KMS-11 (cell line): ENCODE measurements around the gene SLC16A1.
"Not testable (repeated sequence)": the region's sequence is repeated elsewhere in the genome, so short reads cannot be mapped to it uniquely, and the experiment has no call there.

Source experiments
- H2AFZ ChIP-seq: fragments of 200-600 bp; sonication (generic); 2 replicates; pipeline ENCODE4 v1.6.1; 2016; ENCODE audit warnings: antibody characterized with exemption, mixed run types, low read depth
- H3K27ac ChIP-seq: fragments of 200-600 bp; sonication (generic); 2 replicates; pipeline ENCODE4 v1.6.1; 2016; ENCODE audit warnings: mild to moderate bottlenecking, mixed run types
- H3K27me3 ChIP-seq: fragments of 200-600 bp; sonication (generic); 2 replicates; pipeline ENCODE4 v1.6.1; 2017; ENCODE audit warnings: mild to moderate bottlenecking, low read depth, mixed run types, moderate library complexity; ENCODE audit not compliant: insufficient read depth
- H3K36me3 ChIP-seq: fragments of 200-600 bp; sonication (generic); 2 replicates; pipeline ENCODE4 v1.6.1; 2017; ENCODE audit warnings: mild to moderate bottlenecking, mixed run types; ENCODE audit not compliant: insufficient read depth
- H3K4me1 ChIP-seq: fragments of 200-600 bp; sonication (generic); 2 replicates; pipeline ENCODE4 v1.6.1; 2016; ENCODE audit warnings: mild to moderate bottlenecking, low read depth, mixed run types; ENCODE audit not compliant: poor library complexity, severe bottlenecking
- H3K4me2 ChIP-seq: fragments of 200-600 bp; sonication (generic); 2 replicates; pipeline ENCODE4 v1.7.0; 2016; ENCODE audit warnings: mild to moderate bottlenecking, mixed run types
- H3K4me3 ChIP-seq: fragments of 200-600 bp; sonication (generic); IDR thresholded peaks from 2 replicates; pipeline ENCODE4 v1.6.1; 2017; ENCODE audit warnings: low read depth, low read length, mixed read lengths; ENCODE audit not compliant: insufficient read depth
- H3K79me2 ChIP-seq: fragments of 200-600 bp; sonication (generic); 2 replicates; pipeline ENCODE4 v1.6.1; 2016; ENCODE audit warnings: low read depth, mixed run types; ENCODE audit not compliant: insufficient read depth
- H3K9ac ChIP-seq: fragments of 200-600 bp; sonication (generic); 2 replicates; pipeline ENCODE4 v1.6.1; 2016; ENCODE audit warnings: mild to moderate bottlenecking, mixed run types
- H4K20me1 ChIP-seq: fragments of 200-600 bp; sonication (generic); 2 replicates; pipeline ENCODE4 v1.6.1; 2016; ENCODE audit warnings: mild to moderate bottlenecking, mixed run types; ENCODE audit not compliant: insufficient read depth
- TF ChIP-seq, protein P1 (sequence below): fragments of 200-600 bp; sonication (generic); conservative IDR thresholded peaks from 2 replicates; pipeline ENCODE4 v1.6.1; 2017; ENCODE audit warnings: low read depth, mild to moderate bottlenecking, antibody characterized with exemption, low read length, moderate library complexity, mixed read lengths

SLC16A1 gene

DNA sequence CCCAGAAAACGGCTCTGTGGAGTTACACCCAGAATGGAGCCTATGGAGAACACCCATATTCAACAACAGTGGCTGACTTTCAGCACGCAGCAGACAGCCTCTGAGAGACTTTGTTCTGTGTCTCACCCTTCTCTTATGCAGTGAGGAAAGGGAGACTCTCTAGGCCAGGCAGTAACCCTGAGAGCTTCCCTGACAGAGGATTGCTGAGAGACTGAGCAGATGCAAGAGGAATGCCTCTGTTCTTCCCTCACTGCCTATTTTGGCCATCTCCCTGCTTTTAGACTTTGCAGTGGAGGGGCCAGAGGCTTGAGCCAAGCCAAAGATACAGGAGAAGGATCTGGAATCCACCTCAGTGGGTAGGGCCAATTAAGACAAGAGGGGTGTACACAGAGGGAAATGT is 41.8 kb upstream of the SLC16A1 start:
- Histone ChIP-seq H3K4me2 (no peak overlapping the region), H3K79me2 (no peaks in the 10 kb centered on the region), H3K27me3 (no peaks in the 10 kb centered on the region), H4K20me1 (no peaks in the 10 kb centered on the region), H3K4me3 (no peak overlapping the region), H3K4me1 (no peaks in the 10 kb centered on the region), H3K36me3 (no peaks in the 10 kb centered on the region), H2AFZ (no peak overlapping the region), H3K27ac (no peak overlapping the region), H3K9ac (no peak overlapping the region)
- TF ChIP-seq, protein P1, sequence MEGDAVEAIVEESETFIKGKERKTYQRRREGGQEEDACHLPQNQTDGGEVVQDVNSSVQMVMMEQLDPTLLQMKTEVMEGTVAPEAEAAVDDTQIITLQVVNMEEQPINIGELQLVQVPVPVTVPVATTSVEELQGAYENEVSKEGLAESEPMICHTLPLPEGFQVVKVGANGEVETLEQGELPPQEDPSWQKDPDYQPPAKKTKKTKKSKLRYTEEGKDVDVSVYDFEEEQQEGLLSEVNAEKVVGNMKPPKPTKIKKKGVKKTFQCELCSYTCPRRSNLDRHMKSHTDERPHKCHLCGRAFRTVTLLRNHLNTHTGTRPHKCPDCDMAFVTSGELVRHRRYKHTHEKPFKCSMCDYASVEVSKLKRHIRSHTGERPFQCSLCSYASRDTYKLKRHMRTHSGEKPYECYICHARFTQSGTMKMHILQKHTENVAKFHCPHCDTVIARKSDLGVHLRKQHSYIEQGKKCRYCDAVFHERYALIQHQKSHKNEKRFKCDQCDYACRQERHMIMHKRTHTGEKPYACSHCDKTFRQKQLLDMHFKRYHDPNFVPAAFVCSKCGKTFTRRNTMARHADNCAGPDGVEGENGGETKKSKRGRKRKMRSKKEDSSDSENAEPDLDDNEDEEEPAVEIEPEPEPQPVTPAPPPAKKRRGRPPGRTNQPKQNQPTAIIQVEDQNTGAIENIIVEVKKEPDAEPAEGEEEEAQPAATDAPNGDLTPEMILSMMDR = no peak

DNA sequence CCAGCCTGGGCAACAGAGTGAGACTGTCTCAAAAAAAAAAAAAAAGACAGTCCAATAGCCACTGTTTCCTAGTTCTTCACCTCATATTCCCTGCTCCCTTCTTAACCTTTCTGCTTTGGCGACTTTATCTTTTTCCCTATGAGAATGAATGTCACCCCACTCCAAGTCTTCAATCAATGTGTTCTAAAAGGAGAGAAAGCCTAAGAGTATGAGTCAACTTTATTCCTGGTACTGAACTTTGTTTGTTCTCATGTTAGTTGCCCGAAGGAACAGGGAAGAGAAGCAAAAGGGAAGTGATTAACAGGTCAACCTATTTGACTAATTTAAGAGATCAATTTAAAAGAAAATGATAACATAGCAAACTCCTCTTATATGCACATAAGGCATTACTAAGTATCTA is 39.9 kb upstream of the SLC16A1 start:
- Histone ChIP-seq H3K9ac (no peak overlapping the region), H3K27ac (no peak overlapping the region), H3K27me3 (no peaks in the 10 kb centered on the region), H3K4me2 (no peak overlapping the region), H3K4me1 (no peaks in the 10 kb centered on the region), H4K20me1 (no peaks in the 10 kb centered on the region), H3K36me3 (no peaks in the 10 kb centered on the region), H2AFZ (no peak overlapping the region), H3K4me3 (no peak overlapping the region), H3K79me2 (no peaks in the 10 kb centered on the region)
- TF ChIP-seq, protein P1 = no peak

DNA sequence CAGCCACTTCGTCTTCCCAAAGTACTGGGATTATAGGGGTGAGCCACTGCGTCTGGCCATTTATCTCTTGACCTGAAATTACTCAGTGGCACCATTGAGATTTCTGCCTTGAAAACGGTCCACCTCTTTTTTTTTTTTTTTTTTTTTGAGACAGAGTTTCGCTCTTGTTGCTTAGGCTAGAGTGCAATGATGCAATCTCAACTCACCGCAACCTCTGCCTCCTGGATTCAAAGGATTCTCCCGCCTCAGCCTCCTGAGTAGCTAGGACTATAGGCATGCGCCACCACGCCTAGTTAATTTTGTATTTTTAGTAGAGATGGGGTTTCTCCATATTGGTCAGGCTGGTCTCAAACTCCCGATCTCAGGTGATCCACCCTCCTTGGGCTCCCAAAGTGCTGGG is 39.0 kb upstream of the SLC16A1 start:
- not testable (repeated sequence) for H3K79me2 ChIP-seq, H3K9ac ChIP-seq, H3K27me3 ChIP-seq, H3K4me2 ChIP-seq, H3K4me1 ChIP-seq, H2AFZ ChIP-seq, H4K20me1 ChIP-seq, H3K4me3 ChIP-seq, H3K27ac ChIP-seq, H3K36me3 ChIP-seq

DNA sequence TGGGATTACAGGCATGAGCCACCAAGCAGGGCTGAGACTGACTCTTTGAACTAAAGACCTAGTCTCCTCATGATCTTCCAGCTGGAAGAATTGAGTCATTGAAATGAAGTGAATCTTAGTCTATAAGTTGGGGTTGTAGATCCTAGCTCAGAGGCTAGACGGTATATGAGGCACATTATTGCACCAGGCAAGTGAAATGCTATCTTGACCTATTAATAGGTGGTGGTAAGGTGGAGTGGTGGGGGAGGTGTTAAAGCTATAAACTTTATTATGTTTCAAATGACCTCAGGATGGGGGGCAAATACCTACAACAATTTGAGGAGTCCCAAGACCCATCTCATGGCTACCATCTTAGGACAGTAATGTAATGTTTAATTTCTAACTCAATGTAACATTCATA is 36.8 kb upstream of the SLC16A1 start:
- Histone ChIP-seq H2AFZ (no peak overlapping the region), H3K4me3 (no peak overlapping the region), H3K79me2 (no peaks in the 10 kb centered on the region), H3K27ac (no peak overlapping the region), H3K4me1 (no peaks in the 10 kb centered on the region), H3K27me3 (no peaks in the 10 kb centered on the region), H3K9ac (no peak overlapping the region), H3K36me3 (no peaks in the 10 kb centered on the region), H4K20me1 (no peaks in the 10 kb centered on the region), H3K4me2 (no peak overlapping the region)
- TF ChIP-seq, protein P1 = no peak

DNA sequence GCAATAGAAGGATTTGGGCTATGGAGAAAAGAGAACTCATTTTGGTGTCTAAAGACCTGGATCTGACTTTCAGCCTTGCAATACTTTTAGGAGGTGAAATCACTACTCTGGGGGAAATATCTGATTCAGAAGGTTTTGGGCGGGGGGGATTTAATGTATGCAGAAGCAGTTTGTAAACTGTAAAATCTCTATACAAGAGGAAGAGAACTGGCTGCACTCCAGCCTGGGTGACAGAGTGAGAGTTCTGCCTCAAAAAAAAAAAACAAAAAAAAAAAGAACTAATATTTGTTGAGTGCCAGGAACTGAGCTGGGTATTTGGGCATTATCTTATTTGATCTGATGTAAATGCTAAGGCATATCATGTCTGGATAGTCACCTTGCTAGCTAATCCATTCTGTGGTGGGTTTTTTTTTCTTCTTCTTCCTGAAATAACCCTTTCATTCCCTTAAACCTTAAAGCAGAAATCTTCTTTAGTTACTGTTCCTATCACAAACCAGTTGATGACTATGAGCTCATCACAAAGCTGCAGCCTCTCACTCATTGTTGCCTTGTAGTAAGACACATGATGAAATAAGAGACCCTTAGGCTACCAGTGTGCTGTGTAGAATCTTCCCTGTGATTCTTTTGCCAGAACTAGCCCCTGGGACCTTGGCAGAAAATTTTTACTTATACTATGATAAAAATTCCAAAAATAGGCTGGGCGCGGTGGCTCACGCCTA is 35.6 kb upstream of the SLC16A1 start:
- TF ChIP-seq, protein P1 = no peak
- H3K4me2 ChIP-seq = no peak overlapping the region
- no peaks in the 10 kb centered on the region for H4K20me1 ChIP-seq
- no peaks in the 10 kb centered on the region for H3K27me3 ChIP-seq
- H3K27ac ChIP-seq = no peak overlapping the region
- no peaks in the 10 kb centered on the region for H3K4me1 ChIP-seq
- no peak overlapping the region for H3K9ac ChIP-seq
- H3K4me3 ChIP-seq = no peak overlapping the region
- no peaks in the 10 kb centered on the region for H3K36me3 ChIP-seq
- H3K79me2 ChIP-seq = no peaks in the 10 kb centered on the region
- H2AFZ ChIP-seq = no peak overlapping the region
